H1 (cell line): Measurements from ENCODE around the gene ZXDC. TPM values are rescaled to one million over a fixed set of nuclear protein-coding genes. Genes with fewer than 3 reads are reported as not detected.

Experiments
- CTCF ChIA-PET: fragments of 300-600 bp; sonication (Branson Sonifier 250); formaldehyde crosslinking; loops from one replicate; lab custom pipeline; 2021; ENCODE audit not compliant: partially characterized antibody; lab: Charles Lee
- POLR2A ChIA-PET: fragments of 300-600 bp; sonication (Branson Sonifier 250); formaldehyde crosslinking; loops from one replicate; lab custom pipeline; 2021; ENCODE audit warnings: inconsistent platforms; ENCODE audit not compliant: partially characterized antibody; lab: Charles Lee
- DNase-seq, 2 experiments: peaks; one replicate each; pipeline versions ENCODE4 v3.0.0 to v3.0.0-alpha.2; 2010 to 2022; ENCODE audit warnings: low spot score in 2 of 2, low read depth in 1 of 2, mixed read lengths in 1 of 2
- FAIRE-seq: peaks from 2 replicates; lab custom pipeline; 2011; peaks lifted over from hg19 to GRCh38; lab: Jason Lieb, UNC
- H2AFZ ChIP-seq: 2 replicates; pipeline ENCODE4 v1.8.1; 2012; ENCODE audit warnings: low read length, inconsistent platforms
- H2AK5ac ChIP-seq: 2 replicates; pipeline ENCODE4 v1.6.1; 2013; ENCODE audit warnings: low read depth, low read length
- H2BK120ac ChIP-seq: replicated peaks from 2 replicates; pipeline ENCODE3; 2013; ENCODE audit warnings: low read depth, low read length, inconsistent platforms
- H2BK12ac ChIP-seq: 2 replicates; pipeline ENCODE4 v1.6.1; 2013; ENCODE audit warnings: low read depth, low read length
- H2BK15ac ChIP-seq: 2 replicates; pipeline ENCODE4 v1.6.1; 2013; ENCODE audit warnings: low read length
- H2BK20ac ChIP-seq: 2 replicates; pipeline ENCODE4 v1.6.1; 2013; ENCODE audit warnings: low read length
- H2BK5ac ChIP-seq: 2 replicates; pipeline ENCODE4 v1.6.1; 2013; ENCODE audit warnings: low read depth, low read length
- H3K14ac ChIP-seq: 2 replicates; pipeline ENCODE4 v1.6.1; 2013; ENCODE audit warnings: inconsistent platforms; ENCODE audit not compliant: insufficient read length
- H3K18ac ChIP-seq: 2 replicates; pipeline ENCODE4 v1.6.1; 2013; ENCODE audit warnings: low read length; ENCODE audit errors: extremely low read depth
- H3K23ac ChIP-seq: 2 replicates; pipeline ENCODE4 v1.6.1; 2013; ENCODE audit warnings: inconsistent platforms; ENCODE audit not compliant: insufficient read length
- H3K23me2 ChIP-seq: 2 replicates; pipeline ENCODE4 v1.6.1; 2013; ENCODE audit warnings: low read depth, low read length
- H3K27ac ChIP-seq: 2 replicates; pipeline ENCODE4 v1.6.1; 2011; ENCODE audit warnings: low read depth, low read length, inconsistent platforms
- H3K27me3 ChIP-seq, 4 experiments: replicated peaks in 1 of 4; 1 replicate in 1 of 4; 2 replicates in 3 of 4; pipeline versions ENCODE4 v1.6.1 to v1.8.1; 2011 to 2013; ENCODE audit warnings: low read length in 3 of 4, mild to moderate bottlenecking in 3 of 4, inconsistent platforms in 2 of 4, mixed read lengths in 2 of 4, moderate library complexity in 1 of 4; ENCODE audit not compliant: control insufficient read depth in 3 of 4, insufficient read depth in 3 of 4; ENCODE audit errors: extremely low read depth in 1 of 4
- H3K36me3 ChIP-seq, 4 experiments: 2 replicates each; pipeline versions ENCODE4 v1.6.1 to v1.8.1; 2011 to 2013; ENCODE audit warnings: mild to moderate bottlenecking in 4 of 4, low read length in 3 of 4, moderate library complexity in 2 of 4, control low read depth in 1 of 4, inconsistent platforms in 1 of 4; ENCODE audit not compliant: insufficient read depth in 4 of 4, control insufficient read depth in 2 of 4
- H3K4ac ChIP-seq: replicated peaks from 2 replicates; pipeline ENCODE3; 2013; ENCODE audit warnings: low read length, low read depth, mixed read lengths, inconsistent platforms; ENCODE audit not compliant: insufficient read length
- H3K4me1 ChIP-seq, 4 experiments: replicated peaks in 1 of 4; 1 replicate in 1 of 4; 2 replicates in 3 of 4; pipeline versions ENCODE4 v1.6.1 to v1.8.1; 2011 to 2013; ENCODE audit warnings: low read length in 3 of 4, inconsistent platforms in 2 of 4, mixed read lengths in 1 of 4; ENCODE audit not compliant: insufficient read depth in 4 of 4, control insufficient read depth in 3 of 4
- H3K4me2 ChIP-seq, 2 experiments: 2 replicates each; pipeline versions ENCODE4 v1.6.1 to v1.8.1; 2011 to 2013; ENCODE audit warnings: low read depth in 2 of 2, low read length in 2 of 2, control low read depth in 1 of 2, inconsistent platforms in 1 of 2, mild to moderate bottlenecking in 1 of 2; ENCODE audit not compliant: insufficient read depth in 1 of 2
- H3K4me3 ChIP-seq, 4 experiments: fragments of 200-600, 300-600 bp in 1 of 4; sonication (generic), shearing (Covaris generic), sonication (Bioruptor Twin) in 1 of 4; 2 replicates each; pipeline versions ENCODE4 v1.5.1 to v1.8.1; 2011 to 2016; ENCODE audit warnings: low read length in 4 of 4, low read depth in 3 of 4, control low read depth in 2 of 4, inconsistent platforms in 2 of 4, mild to moderate bottlenecking in 2 of 4, mixed read lengths in 1 of 4, moderate library complexity in 1 of 4; ENCODE audit not compliant: insufficient read depth in 2 of 4; ENCODE audit errors: extremely low read depth in 1 of 4
- H3K56ac ChIP-seq: replicated peaks from 2 replicates; pipeline ENCODE3; 2013; ENCODE audit warnings: low read depth, mild to moderate bottlenecking, mixed read lengths, low read length, inconsistent platforms; ENCODE audit not compliant: insufficient read length
- H3K79me1 ChIP-seq: 2 replicates; pipeline ENCODE4 v1.6.1; 2013; ENCODE audit warnings: low read depth, low read length, control low read depth
- H3K79me2 ChIP-seq, 2 experiments: 2 replicates each; pipeline versions ENCODE4 v1.6.1 to v1.8.1; 2012 to 2013; ENCODE audit warnings: low read length in 2 of 2, mild to moderate bottlenecking in 2 of 2, inconsistent platforms in 1 of 2; ENCODE audit not compliant: insufficient read depth in 2 of 2, control insufficient read depth in 1 of 2
- H3K9ac ChIP-seq, 4 experiments: replicated peaks in 1 of 4; 1 replicate in 1 of 4; 2 replicates in 3 of 4; pipeline versions ENCODE4 v1.6.1 to v1.8.1; 2011 to 2013; ENCODE audit warnings: low read depth in 3 of 4, low read length in 3 of 4, control low read depth in 2 of 4, mild to moderate bottlenecking in 2 of 4, moderate library complexity in 2 of 4, inconsistent platforms in 1 of 4; ENCODE audit errors: extremely low read depth in 1 of 4
- H3K9me3 ChIP-seq, 2 experiments: 2 replicates each; pipeline versions ENCODE4 v1.6.1 to v1.8.1; 2012 to 2013; ENCODE audit warnings: mild to moderate bottlenecking in 2 of 2, moderate library complexity in 2 of 2, control low read depth in 1 of 2, inconsistent platforms in 1 of 2, low read depth in 1 of 2, low read length in 1 of 2, mixed read lengths in 1 of 2; ENCODE audit not compliant: insufficient read depth in 2 of 2
- H4K20me1 ChIP-seq, 2 experiments: replicated peaks in 1 of 2; 2 replicates each; pipeline versions ENCODE3 to v1.8.1; 2011 to 2013; ENCODE audit warnings: inconsistent platforms in 2 of 2, low read length in 2 of 2, mild to moderate bottlenecking in 1 of 2; ENCODE audit not compliant: insufficient read depth in 2 of 2, control insufficient read depth in 1 of 2
- H4K5ac ChIP-seq: 2 replicates; pipeline ENCODE4 v1.6.1; 2013; ENCODE audit warnings: low read length, low read depth, mixed read lengths, inconsistent platforms; ENCODE audit not compliant: insufficient read length
- H4K8ac ChIP-seq: 2 replicates; pipeline ENCODE4 v1.8.0; 2013; ENCODE audit warnings: mild to moderate bottlenecking, moderate library complexity, low read length, inconsistent platforms; ENCODE audit not compliant: insufficient read depth; ENCODE audit errors: extremely low read depth
- H4K91ac ChIP-seq: replicated peaks from 2 replicates; pipeline ENCODE3; 2013; ENCODE audit warnings: low read length, mixed read lengths, inconsistent platforms; ENCODE audit not compliant: insufficient read length
- ASH2L ChIP-seq: fragments of 200-600, 300-600 bp; sonication (generic); IDR thresholded peaks from one replicate; pipeline ENCODE4 v1.7.1; 2017; ENCODE audit warnings: low read length
- BRCA1 ChIP-seq: IDR thresholded peaks from 2 replicates; pipeline ENCODE4 v1.6.1; 2012; ENCODE audit warnings: low read depth, low read length, improper control_type of control experiment
- CEBPB ChIP-seq: IDR thresholded peaks from 2 replicates; pipeline ENCODE4 v1.6.1; 2012; ENCODE audit warnings: low read depth, low read length
- CHD1 ChIP-seq: IDR thresholded peaks from 2 replicates; pipeline ENCODE4 v1.6.1; 2012; ENCODE audit warnings: low read depth, low read length, improper control_type of control experiment
- CREB1 ChIP-seq: IDR thresholded peaks from 2 replicates; pipeline ENCODE4 v1.6.1; 2012; ENCODE audit warnings: inconsistent platforms
- CTBP2 ChIP-seq: IDR thresholded peaks from 2 replicates; pipeline ENCODE4 v1.7.0; 2011; ENCODE audit warnings: borderline replicate concordance, mild to moderate bottlenecking, moderate library complexity, mixed read lengths, low read length; ENCODE audit not compliant: insufficient read depth, insufficient read length
- E2F6 ChIP-seq: IDR thresholded peaks from 2 replicates; pipeline ENCODE4 v1.6.1; 2012; ENCODE audit warnings: inconsistent platforms
- MAFK ChIP-seq: IDR thresholded peaks from 2 replicates; pipeline ENCODE4 v1.6.1; 2012; ENCODE audit warnings: low read depth, mild to moderate bottlenecking, improper control_type of control experiment, low read length
- MAX ChIP-seq: IDR thresholded peaks from 2 replicates; pipeline ENCODE4 v1.6.1; 2012; ENCODE audit warnings: inconsistent platforms
- PHF8 ChIP-seq: fragments of 200-600 bp; sonication (generic); conservative IDR thresholded peaks from 2 replicates; pipeline ENCODE4 v1.7.1; 2012; ENCODE audit warnings: low read depth, mild to moderate bottlenecking, inconsistent platforms, low read length, moderate library complexity
- POLR2AphosphoS5 ChIP-seq: IDR thresholded peaks from 2 replicates; pipeline ENCODE4 v1.6.1; 2011; ENCODE audit warnings: low read depth, low read length
- TAF1 ChIP-seq: IDR thresholded peaks from 2 replicates; pipeline ENCODE4 v1.6.1; 2011; ENCODE audit warnings: mild to moderate bottlenecking, low read depth, low read length
- TCF12 ChIP-seq: IDR thresholded peaks from 2 replicates; pipeline ENCODE4 v1.6.1; 2011; ENCODE audit warnings: low read depth, mild to moderate bottlenecking, low read length
- ZNF274 ChIP-seq: IDR thresholded peaks from 2 replicates; pipeline ENCODE4 v1.7.0; 2012; ENCODE audit warnings: low read length, borderline replicate concordance; ENCODE audit errors: extremely low read depth
- WGBS, 2 experiments: shearing (Covaris generic) in 1 of 2; methylation state at CpG; one replicate each; pipeline versions ENCODE4 v1.1.6 to v1.1.7; 2013 to 2015; ENCODE audit warnings: low lambda C conversion rate in 2 of 2, mixed read lengths in 2 of 2, inconsistent platforms in 1 of 2, low coverage in 1 of 2, missing lambda C conversion rate in 1 of 2; ENCODE audit not compliant: insufficient replicate concordance in 2 of 2, insufficient coverage in 1 of 2, insufficient read length in 1 of 2; ENCODE audit errors: extremely low coverage in 1 of 2, missing lambda C conversion rate in 1 of 2; 5-methylcytosine and 5-hydroxymethylcytosine counted together
- polyA plus RNA-seq, 7 experiments: library from polyadenylated mRNA; depleted of rRNA in 3 of 7; stranded (reverse) in 5 of 7; unstranded in 2 of 7; fragments of >200 nt in 5 of 7; fragments of 200-250 nt in 2 of 7; gene quantifications; 1 replicate in 5 of 7; 2 replicates in 1 of 7; 4 replicates in 1 of 7; pipeline versions ENCODE4 v1.2.1 to v1.2.3, GENCODE V29; 2011 to 2013; ENCODE audit warnings: missing spikeins in 2 of 7, mixed read lengths in 2 of 7
- total RNA-seq: library from RNA; stranded (reverse); fragmentation: NEBNext Ultra II Directional; extraction: Animal tissue kit (Norgen Biotek cat#: 25700); gene quantifications from 2 replicates; pipeline ENCODE4 v1.2.1, GENCODE V29; 2021

Gene ZXDC
- total and polyA plus RNA-seq, 2 of the 8 experiments (the other 6 are each of a cell fraction or from before 2014, with no cell fraction given) = 12.7 to 24.3 TPM

GRCh38 chr3:126390751-126391150 lies 84.9 kb downstream of the ZXDC start:
- WGBS, 2 experiments = 76% methylated on average over 4 of the region's 4 CpGs; no CpG with 5 or more reads in 1 of the 2 experiments
- CTCF ChIA-PET = interaction anchor here (0.7 to 5.2 kb wide), 9 partner anchors 10 to 288 kb away, joined by 3 to 35 read pairs (median 4); no protein-coding TSS in a partner anchor
- TF ChIP-seq PHF8 (no peak), BRCA1 (no peak), CREB1 (no peak), CHD1 (no peak), TCF12 (no peak), TAF1 (no peak), ZNF274 (no peak), MAFK (no peak), CEBPB (no peak), ASH2L (no peak), CTBP2 (no peak), MAX (no peak), E2F6 (no peak), POLR2AphosphoS5 (no peak)

More at GRCh38 chr3:126390751-126391150, 84.9 kb downstream of the ZXDC start:
- no peaks in the 10 kb centered on the region for H3K79me2 ChIP-seq
- no peak overlapping the region for H3K56ac ChIP-seq
- H2AFZ ChIP-seq = no peak overlapping the region
- H2AK5ac ChIP-seq = no peak overlapping the region
- peaks cover 0 to 12% (median 4%) of the 10 kb centered on the region in 4 experiments; a peak in 4 of 7 replicates for H3K4me1 ChIP-seq
- H3K9me3 ChIP-seq = no peaks in the 10 kb centered on the region
- H3K23ac ChIP-seq = no peak overlapping the region
- H2BK15ac ChIP-seq = peak overlapping the region; percentile 88; the same call in 1 of the 2 replicates
- FAIRE-seq (no peak), DNase-seq (no peak)
- no peak overlapping the region for H2BK120ac ChIP-seq
- no peak overlapping the region for H3K4me2 ChIP-seq
- POLR2A ChIA-PET = interaction anchor here (1.2 kb wide), 1 partner anchor 11 kb away, joined by 3 read pairs; no protein-coding TSS in a partner anchor
- H4K91ac ChIP-seq = no peak overlapping the region
- no peak overlapping the region; the same call in 1 of the 2 replicates for H3K18ac ChIP-seq
- peaks cover 6% of the 10 kb centered on the region; the same call in 1 of the 2 replicates for H3K23me2 ChIP-seq
- H3K27ac ChIP-seq = no peak overlapping the region
- H3K4me3 ChIP-seq = no peak overlapping the region
- H4K8ac ChIP-seq = no peak overlapping the region
- H3K4ac ChIP-seq = no peak overlapping the region
- H3K36me3 ChIP-seq = no peaks in the 10 kb centered on the region
- H4K20me1 ChIP-seq = no peaks in the 10 kb centered on the region
- no peaks in the 10 kb centered on the region for H3K79me1 ChIP-seq
- H3K9ac ChIP-seq = no peak overlapping the region
- H2BK20ac ChIP-seq = no peak overlapping the region
- H3K27me3 ChIP-seq = peaks cover 9 to 32% (median 29%) of the 10 kb centered on the region in 4 experiments
- H2BK12ac ChIP-seq = no peak overlapping the region
- H3K14ac ChIP-seq = no peak overlapping the region
- H2BK5ac ChIP-seq = no peak overlapping the region
- no peak overlapping the region for H4K5ac ChIP-seq
